GM08714 (cell line): ENCODE data around the gene SLC25A14.
"Not testable (repeated sequence)": the region's sequence is repeated elsewhere in the genome, so short reads cannot be mapped to it uniquely, and the experiment has no call there.

Experiments used
- H3K4me3 ChIP-seq: fragments of 200-500 bp; sonication (Bioruptor generic); 2 replicates; pipeline ENCODE4 v1.5.1; 2014; ENCODE audit warnings: mild to moderate bottlenecking, low read length, inconsistent platforms
- ZNF274 ChIP-seq: IDR thresholded peaks from 2 replicates; pipeline ENCODE4 v1.6.1; 2012; ENCODE audit warnings: mild to moderate bottlenecking, low read depth, low read length

Gene SLC25A14

GRCh38 chrX:130340271-130340670, 552 bp downstream of the SLC25A14 start:
- TF ChIP-seq ZNF274, result no peak
- H3K4me3 ChIP-seq, result peak overlapping the region; percentile 71

DNA sequence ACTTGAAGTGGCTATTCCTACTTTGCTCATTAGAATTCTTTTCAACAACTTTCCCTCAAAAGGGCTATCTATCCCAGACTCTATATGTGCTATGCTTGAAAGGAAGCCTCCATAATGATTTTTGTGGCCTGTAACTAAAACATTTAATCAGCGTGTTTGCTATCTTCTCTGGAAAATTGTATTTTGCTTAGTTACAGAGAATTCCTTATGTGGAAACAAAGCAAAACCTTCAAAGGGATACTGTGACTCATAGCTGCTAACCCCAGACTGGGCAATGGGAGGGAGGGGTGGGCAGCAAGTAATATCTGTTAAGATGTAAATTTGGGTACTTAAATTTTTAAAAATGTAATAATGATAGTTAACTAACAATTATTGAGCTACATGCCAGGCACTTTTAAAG, 3.7 kb downstream of the SLC25A14 start:
- H3K4me3 ChIP-seq, result no peak overlapping the region
- no peak for TF ChIP-seq ZNF274

GRCh38 chrX:130347321-130347720, 7.6 kb downstream of the SLC25A14 start:
- no peak overlapping the region for H3K4me3 ChIP-seq
- TF ChIP-seq ZNF274, result no peak

DNA sequence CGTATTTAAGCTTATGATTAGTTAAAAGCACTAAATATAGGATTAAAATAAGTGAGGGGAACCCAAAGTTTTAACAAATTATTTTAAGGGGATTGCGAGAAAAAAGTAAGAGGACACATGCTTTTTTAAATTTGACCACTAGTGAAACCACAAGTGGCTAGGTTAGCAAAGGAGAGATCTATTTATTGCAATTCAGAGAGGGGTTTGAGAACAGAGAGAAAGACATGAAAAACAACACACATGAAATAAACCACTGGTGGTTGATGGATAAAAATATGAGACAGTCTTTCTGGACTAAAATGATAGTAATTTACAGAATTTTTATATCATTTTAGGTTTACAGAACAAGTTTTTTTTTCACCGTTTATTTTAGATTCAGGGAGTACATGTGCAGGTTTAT, 11.8 kb downstream of the SLC25A14 start:
- TF ChIP-seq ZNF274, result no peak
- H3K4me3 ChIP-seq, result no peak overlapping the region

DNA sequence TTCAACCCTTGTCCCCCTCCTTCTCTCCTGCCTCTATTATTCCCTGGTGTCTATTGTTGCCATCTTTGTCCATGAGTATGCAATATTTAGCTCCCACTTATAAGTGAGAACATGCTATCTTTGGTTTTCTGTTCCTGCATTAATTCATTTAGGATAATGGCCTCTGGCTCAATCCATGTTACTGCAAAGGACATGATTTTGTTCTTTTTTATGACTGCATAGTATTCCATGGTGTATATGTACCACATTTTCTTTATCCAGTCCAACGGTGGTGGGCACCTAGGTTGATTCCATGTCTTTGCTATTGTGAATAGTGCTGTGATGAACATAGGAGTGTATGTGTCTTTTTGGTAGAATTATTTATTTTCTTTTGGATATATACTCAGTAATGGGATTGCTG, 12.3 kb downstream of the SLC25A14 start:
- not testable (repeated sequence) for H3K4me3 ChIP-seq

GRCh38 chrX:130376077-130376476, 36.4 kb downstream of the SLC25A14 start:
- H3K4me3 ChIP-seq, result no peak overlapping the region
- no peak for TF ChIP-seq ZNF274

DNA sequence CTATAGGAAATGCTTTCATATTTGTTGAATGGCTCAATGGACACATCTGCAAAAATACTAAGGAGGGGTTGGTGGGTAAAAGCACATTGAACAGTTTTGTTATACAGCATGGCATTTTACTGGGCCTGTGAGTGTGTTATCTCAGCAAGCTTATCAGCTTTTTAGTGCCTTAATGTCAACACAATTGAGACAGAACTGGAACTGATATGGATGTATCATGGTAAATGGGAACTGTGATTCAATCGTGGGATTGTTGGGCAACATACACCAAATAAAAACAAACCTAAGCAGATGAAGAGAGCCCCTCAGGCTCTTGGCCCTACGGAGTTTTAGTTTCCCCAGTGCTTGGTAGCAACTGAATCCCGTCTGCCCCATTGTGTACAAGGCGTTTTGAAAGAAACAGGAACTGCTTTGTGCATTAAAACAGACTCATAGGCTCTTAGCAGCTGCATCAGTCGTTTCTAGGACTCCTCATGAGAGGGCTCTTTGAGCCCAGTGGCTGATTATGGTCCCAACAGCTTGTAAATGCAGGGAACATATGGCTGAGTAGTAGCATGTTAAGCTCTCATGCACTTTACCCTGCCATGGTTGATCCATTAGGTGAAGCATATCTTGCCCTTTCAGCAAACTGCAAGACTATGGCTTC, 38.4 kb downstream of the SLC25A14 start:
- TF ChIP-seq ZNF274, result no peak
- no peak overlapping the region for H3K4me3 ChIP-seq

GRCh38 chrX:130385520-130385919, 45.8 kb downstream of the SLC25A14 start, which contains the start of gene GPR119:
GPR119 (minus strand) TSS chrX:130385674; CDS start chrX:130385447, 227 bp downstream.
- TF ChIP-seq ZNF274, result no peak
- no peak within 1 kb of the TSS for H3K4me3 ChIP-seq

GRCh38 chrX:130386408-130386808, 46.7 kb downstream of the SLC25A14 start:
- TF ChIP-seq ZNF274, result no peak
- H3K4me3 ChIP-seq, result no peak overlapping the region

- TF ChIP-seq ZNF274, result no peak
- H3K4me3 ChIP-seq, result no peak overlapping the region
Observed at GRCh38 chrX:130393451-130394074, 53.8 kb downstream of the SLC25A14 start.

DNA sequence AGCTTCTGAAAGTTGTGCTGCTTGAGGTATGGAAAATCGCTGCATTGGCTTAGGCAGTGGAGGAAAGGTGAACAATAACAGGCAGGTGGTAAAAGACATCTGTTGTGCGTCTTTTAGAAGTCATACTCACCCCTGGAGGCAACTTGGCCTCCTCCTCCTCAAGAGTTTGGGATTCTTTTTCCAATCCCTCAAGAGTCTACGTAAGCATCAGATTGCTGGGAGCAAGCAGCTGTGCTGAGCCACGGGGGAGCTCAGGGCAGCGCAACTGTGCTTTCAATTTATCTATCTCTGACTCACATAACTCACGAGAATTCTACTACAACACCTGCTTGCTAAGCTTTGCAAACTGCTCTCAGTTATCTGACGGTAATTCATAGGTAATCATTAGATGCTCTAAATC, 55.6 kb downstream of the SLC25A14 start:
- H3K4me3 ChIP-seq, result no peak overlapping the region
- no peak for TF ChIP-seq ZNF274

DNA sequence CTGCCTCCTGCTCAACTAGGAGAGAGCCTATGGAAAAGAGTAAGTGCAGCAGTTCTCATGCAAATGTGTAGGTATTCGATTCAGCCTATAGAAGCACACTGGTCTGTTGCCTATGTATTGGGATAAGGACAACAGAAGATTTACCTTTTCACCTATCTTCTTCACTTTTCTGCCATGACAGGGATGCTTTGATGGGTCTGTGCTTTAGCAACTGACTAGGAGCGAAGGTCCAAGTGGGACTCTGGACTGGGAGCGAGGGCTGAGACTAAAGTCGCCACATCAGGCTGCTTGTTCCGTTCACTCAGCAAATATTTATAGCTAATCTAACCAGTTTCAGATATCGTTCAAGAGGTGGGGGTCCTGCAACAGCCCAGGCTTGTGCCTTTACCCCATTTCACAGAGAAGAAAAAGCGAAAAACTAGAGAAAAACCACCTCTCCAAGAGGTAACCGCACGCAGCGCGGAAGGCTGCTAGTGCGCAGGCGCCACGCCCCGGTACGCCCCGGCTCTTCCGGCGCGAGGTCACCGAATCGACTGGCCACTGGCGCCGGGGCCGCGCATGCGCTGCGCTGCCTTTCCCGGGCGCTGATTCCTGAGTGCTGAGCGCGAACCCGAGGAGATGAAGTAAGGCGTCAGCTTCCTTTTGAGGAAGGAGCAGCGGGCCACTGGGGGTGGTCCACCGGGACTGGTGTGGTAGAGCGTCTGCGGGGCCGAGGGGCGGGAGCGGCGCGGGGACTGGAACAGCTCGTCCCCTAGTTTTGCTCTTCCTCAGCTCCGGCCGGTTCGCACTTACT, 61.9 kb downstream of the SLC25A14 start, which contains the start of gene RBMX2:
RBMX2 (plus strand) TSS at position 573 of the 793 bp plus-strand sequence; CDS start at position 619, 46 bp downstream.
- no peak for TF ChIP-seq ZNF274
- H3K4me3 ChIP-seq, result peak within 1 kb of the TSS; percentile 83

- TF ChIP-seq ZNF274, result no peak
- peak overlapping the region; percentile 83 for H3K4me3 ChIP-seq
Observed at GRCh38 chrX:130402208-130402684, 62.5 kb downstream of the SLC25A14 start.

DNA sequence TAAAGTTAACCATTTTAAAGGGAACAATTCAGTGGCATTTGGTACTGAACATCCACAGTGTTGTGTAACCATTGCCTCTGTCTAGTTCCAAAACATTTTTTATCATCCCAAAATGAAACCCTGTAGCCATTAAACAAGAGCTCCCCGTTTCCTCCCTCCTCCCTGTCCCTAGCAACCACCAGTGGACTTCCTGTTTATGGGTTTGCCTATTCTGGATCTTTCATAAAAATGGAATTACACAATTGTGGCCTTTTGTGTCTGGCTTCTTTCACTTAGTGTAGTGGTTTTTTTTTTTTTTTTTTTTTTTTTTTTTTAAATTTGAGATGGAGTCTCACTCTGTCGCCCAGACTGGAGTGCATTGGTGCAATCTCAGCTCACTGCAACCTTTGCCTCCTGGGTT, 73.7 kb downstream of the SLC25A14 start:
- H3K4me3 ChIP-seq, result no peak overlapping the region
- TF ChIP-seq ZNF274, result no peak

DNA sequence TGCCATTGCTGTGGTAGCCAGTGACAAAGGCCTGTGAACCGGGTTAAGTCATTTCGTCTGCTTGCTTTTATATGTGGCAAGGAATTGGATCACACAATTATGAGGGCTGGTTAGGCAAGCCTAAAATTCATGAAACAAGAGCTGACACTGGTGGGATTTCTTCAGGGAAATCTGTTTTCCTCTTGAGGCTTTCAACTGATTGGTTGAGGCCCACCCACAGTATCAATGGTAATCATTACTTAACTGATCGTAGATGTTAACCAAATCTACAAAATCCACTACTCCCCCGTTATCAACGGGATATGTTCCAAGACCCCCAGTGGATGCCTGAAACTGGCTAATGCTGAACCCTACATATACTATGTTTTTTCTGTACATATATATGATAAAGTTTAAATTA, 75.1 kb downstream of the SLC25A14 start:
- no peak for TF ChIP-seq ZNF274
- H3K4me3 ChIP-seq, result no peak overlapping the region
